Right renal pelvis (tissue), 4 donors: ENCODE data around the gene LOXL3. TPM values are rescaled to one million over a fixed set of nuclear protein-coding genes. Genes with fewer than 3 reads are reported as not detected.

Experiments
- DNase-seq, 4 donors: peaks; one replicate each; pipeline ENCODE4 v3.0.0-alpha.2; 2013; ENCODE audit warnings: low read depth in 4 of 4, low spot score in 3 of 4, missing footprints in 1 of 4
- polyA plus RNA-seq, 4 donors: library from polyadenylated mRNA; unstranded; fragments of 120-200 nt; gene quantifications; one replicate each; pipeline ENCODE4 v1.2.1, GENCODE V29; 2013; ENCODE audit not compliant: insufficient read length in 4 of 4

The LOXL3 gene
- 10 to 100 TPM in 3 of 4 donors, 1 to 10 TPM in 1; 9.2 to 11.3 (median 10.4) TPM for polyA plus RNA-seq

- DNase-seq, result peak; percentile 78 to 85 (median 81)
These were observed at the start of gene LOXL3, which contains the start of gene DOK1 for GRCh38 chr2:74553892-74554819. TSS of gene LOXL3 (minus strand) at chr2:74553942. CDS start at chr2:74552634, 1,308 bp downstream. TSS of gene DOK1 (plus strand) at chr2:74554720. CDS start at chr2:74554755, 35 bp downstream.

GRCh38 chr2:74602586-74603281, 49.0 kb upstream of the LOXL3 start:
- DNase-seq, result no peak

GRCh38 chr2:74599676-74600075, 45.9 kb upstream of the LOXL3 start:
- no peak for DNase-seq

GRCh38 chr2:74597410-74597809, 43.7 kb upstream of the LOXL3 start:
- DNase-seq, result no peak

GRCh38 chr2:74596584-74596983, 42.8 kb upstream of the LOXL3 start:
- no peak for DNase-seq

- DNase-seq, result no peak
These were observed 40.4 kb upstream of the LOXL3 start for GRCh38 chr2:74593826-74594772.

- no peak for DNase-seq
These were observed 34.9 kb upstream of the LOXL3 start for GRCh38 chr2:74588664-74589063.

GRCh38 chr2:74587664-74588277, 34.0 kb upstream of the LOXL3 start:
- DNase-seq, result peak; percentile 40 to 52 (median 44)

GRCh38 chr2:74585406-74586185, 31.9 kb upstream of the LOXL3 start:
- no peak for DNase-seq

- DNase-seq, result no peak
These were observed 30.4 kb upstream of the LOXL3 start for GRCh38 chr2:74584088-74584645.

GRCh38 chr2:74583504-74583903, 29.8 kb upstream of the LOXL3 start:
- no peak for DNase-seq

- no peak for DNase-seq
These were observed 28.4 kb upstream of the LOXL3 start for GRCh38 chr2:74582184-74582583.

- no peak for DNase-seq
These were observed 27.7 kb upstream of the LOXL3 start for GRCh38 chr2:74581463-74581862.

GRCh38 chr2:74578408-74578807, 24.7 kb upstream of the LOXL3 start:
- no peak for DNase-seq

GRCh38 chr2:74577448-74577847, 23.7 kb upstream of the LOXL3 start:
- no peak for DNase-seq

- no peak for DNase-seq
These were observed 23.1 kb upstream of the LOXL3 start for GRCh38 chr2:74576863-74577229.

- no peak for DNase-seq
These were observed 22.6 kb upstream of the LOXL3 start for GRCh38 chr2:74576211-74576862.

GRCh38 chr2:74575320-74575719, 21.6 kb upstream of the LOXL3 start:
- no peak for DNase-seq
